Mucosa of rectum (tissue), 2 donors: ENCODE data around the gene RGS17.

ENCODE experiments used
- H3K27ac ChIP-seq, 2 donors: one replicate each; pipeline ENCODE4 v1.7.0; 2013; ENCODE audit warnings: inconsistent platforms in 2 of 2, low read depth in 2 of 2, low read length in 2 of 2
- H3K27me3 ChIP-seq, 2 donors: one replicate each; pipeline ENCODE4 v1.7.0; 2013; ENCODE audit warnings: low read length in 2 of 2; ENCODE audit not compliant: control insufficient read depth in 2 of 2, insufficient read depth in 2 of 2
- H3K36me3 ChIP-seq, 2 donors: one replicate each; pipeline ENCODE4 v1.7.0; 2013; ENCODE audit warnings: low read length in 2 of 2; ENCODE audit not compliant: control insufficient read depth in 2 of 2, insufficient read depth in 2 of 2
- H3K4me1 ChIP-seq, 2 donors: one replicate each; pipeline ENCODE4 v1.7.0; 2013; ENCODE audit warnings: low read length in 2 of 2, mild to moderate bottlenecking in 1 of 2; ENCODE audit not compliant: control insufficient read depth in 2 of 2, insufficient read depth in 2 of 2
- H3K4me3 ChIP-seq, 2 donors: one replicate each; pipeline ENCODE4 v1.7.0; 2013; ENCODE audit warnings: low read length in 2 of 2
- H3K9ac ChIP-seq, 2 donors: one replicate each; pipeline ENCODE4 v1.7.0; 2013; ENCODE audit warnings: low read length in 2 of 2, low read depth in 1 of 2, mild to moderate bottlenecking in 1 of 2
- H3K9me3 ChIP-seq, 2 donors: one replicate each; pipeline ENCODE4 v1.7.0; 2013; ENCODE audit warnings: low read length in 2 of 2; ENCODE audit not compliant: control insufficient read depth in 2 of 2
- donor health status: healthy.
- donor health status: Normal muscosa, but diverticular disease.

Gene RGS17

DNA sequence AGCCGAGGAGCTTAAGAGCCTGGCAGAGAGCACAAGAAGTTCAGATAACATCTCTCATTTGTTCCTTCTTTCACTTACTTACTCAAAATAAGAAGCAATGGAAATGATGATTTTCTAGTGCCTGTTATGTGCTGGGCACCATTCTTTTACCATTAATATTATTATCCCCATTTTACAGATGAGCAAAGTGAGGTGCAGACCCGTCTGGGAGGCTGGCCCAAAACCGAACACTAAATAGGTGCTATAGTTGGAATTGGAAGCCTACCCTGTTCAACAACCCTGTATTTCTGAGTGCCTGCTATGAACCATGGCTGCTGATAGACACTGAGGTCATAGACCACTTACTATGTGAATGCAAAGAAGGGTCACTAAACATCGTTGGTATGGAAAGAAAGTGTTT lies 103.6 kb downstream of the RGS17 start:
- no peak overlapping the region for H3K27ac ChIP-seq
- no peak overlapping the region for H3K4me3 ChIP-seq
- no peaks in the 10 kb centered on the region for H3K9me3 ChIP-seq
- H3K36me3 ChIP-seq: no peaks in the 10 kb centered on the region
- no peak overlapping the region for H3K9ac ChIP-seq
- H3K27me3 ChIP-seq: no peaks in the 10 kb centered on the region
- peaks cover 0 to 2% of the 10 kb centered on the region in 2 donors for H3K4me1 ChIP-seq

DNA sequence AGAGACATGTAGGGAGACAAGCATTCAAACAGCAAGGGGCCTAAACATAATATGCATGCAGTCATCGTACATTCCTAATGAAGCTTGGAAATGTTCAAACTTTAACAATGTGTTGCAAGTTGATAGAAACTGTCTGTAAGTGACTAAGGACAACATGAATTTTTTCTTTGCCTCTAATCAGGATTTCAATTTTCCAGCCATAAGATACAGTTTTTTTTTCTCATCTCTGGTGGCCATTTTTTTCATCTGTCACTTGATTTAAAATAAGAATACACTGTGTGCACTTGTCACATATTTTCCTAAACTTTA lies 106.4 kb downstream of the RGS17 start:
- Histone ChIP-seq H3K36me3 (no peaks in the 10 kb centered on the region), H3K27ac (no peak overlapping the region), H3K9me3 (no peaks in the 10 kb centered on the region), H3K27me3 (peaks cover 0 to 2% of the 10 kb centered on the region in 2 donors), H3K9ac (no peak overlapping the region), H3K4me1 (no peaks in the 10 kb centered on the region), H3K4me3 (no peak overlapping the region)

- H3K27me3 ChIP-seq: peaks cover 0 to 2% of the 10 kb centered on the region in 2 donors
- no peak overlapping the region for H3K27ac ChIP-seq
- H3K9me3 ChIP-seq: no peaks in the 10 kb centered on the region
- H3K4me1 ChIP-seq: no peaks in the 10 kb centered on the region
- no peaks in the 10 kb centered on the region for H3K36me3 ChIP-seq
- no peak overlapping the region for H3K4me3 ChIP-seq
- no peak overlapping the region for H3K9ac ChIP-seq
These were observed 106.9 kb downstream of the RGS17 start for GRCh38 chr6:153023977-153024708.

DNA sequence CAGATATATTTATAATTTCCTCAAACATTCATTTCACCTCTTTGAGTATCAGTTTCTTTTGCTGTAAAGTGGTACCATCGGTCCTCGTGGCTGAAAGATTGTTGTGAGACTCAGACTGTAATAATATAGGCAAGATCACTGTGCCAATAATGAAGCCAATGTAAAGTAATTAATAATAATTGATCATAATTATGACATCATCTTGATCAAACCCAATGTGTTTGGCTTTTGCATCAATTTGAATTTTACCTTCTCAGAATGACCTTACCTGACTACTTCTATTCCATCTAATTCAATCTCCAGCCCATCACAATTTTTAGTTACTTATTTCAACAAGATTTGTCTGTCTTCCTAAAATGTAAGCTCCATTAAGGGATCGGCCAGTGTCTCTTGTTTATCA lies 112.7 kb downstream of the RGS17 start:
- H3K27me3 ChIP-seq: peaks cover 0 to 2% of the 10 kb centered on the region in 2 donors
- H3K9me3 ChIP-seq: no peaks in the 10 kb centered on the region
- no peak overlapping the region for H3K4me3 ChIP-seq
- H3K4me1 ChIP-seq: no peaks in the 10 kb centered on the region
- H3K27ac ChIP-seq: no peak overlapping the region
- H3K9ac ChIP-seq: no peak overlapping the region
- H3K36me3 ChIP-seq: no peaks in the 10 kb centered on the region

DNA sequence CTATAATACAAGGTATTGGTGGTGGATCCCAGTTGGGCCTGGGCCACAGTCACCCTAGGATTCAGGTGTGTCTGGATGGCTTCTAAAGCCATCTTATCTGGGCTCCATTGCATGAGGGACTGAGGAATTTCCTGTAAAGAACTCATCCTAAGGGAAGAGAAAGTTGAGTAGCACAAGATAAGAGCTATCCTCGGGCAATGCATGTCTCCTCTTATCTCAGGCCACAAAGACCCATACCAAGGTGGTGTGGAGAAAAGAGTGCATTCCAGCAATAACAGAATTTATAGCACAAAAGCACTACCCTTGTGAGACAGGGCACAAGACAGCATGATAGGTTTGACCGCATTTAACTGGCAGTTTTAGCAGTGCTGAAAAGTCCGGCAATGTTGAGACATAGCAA lies 114.2 kb downstream of the RGS17 start:
- Histone ChIP-seq H3K36me3 (no peaks in the 10 kb centered on the region), H3K27me3 (peaks cover 0 to 2% of the 10 kb centered on the region in 2 donors), H3K4me3 (no peak overlapping the region), H3K9me3 (no peaks in the 10 kb centered on the region), H3K9ac (no peak overlapping the region), H3K4me1 (no peaks in the 10 kb centered on the region), H3K27ac (no peak overlapping the region)

- Histone ChIP-seq H3K4me1 (no peaks in the 10 kb centered on the region), H3K9me3 (no peaks in the 10 kb centered on the region), H3K27ac (no peak overlapping the region), H3K4me3 (no peak overlapping the region), H3K36me3 (no peaks in the 10 kb centered on the region), H3K9ac (no peak overlapping the region), H3K27me3 (no peaks in the 10 kb centered on the region)
These were observed 115.9 kb downstream of the RGS17 start for GRCh38 chr6:153015094-153015640.

DNA sequence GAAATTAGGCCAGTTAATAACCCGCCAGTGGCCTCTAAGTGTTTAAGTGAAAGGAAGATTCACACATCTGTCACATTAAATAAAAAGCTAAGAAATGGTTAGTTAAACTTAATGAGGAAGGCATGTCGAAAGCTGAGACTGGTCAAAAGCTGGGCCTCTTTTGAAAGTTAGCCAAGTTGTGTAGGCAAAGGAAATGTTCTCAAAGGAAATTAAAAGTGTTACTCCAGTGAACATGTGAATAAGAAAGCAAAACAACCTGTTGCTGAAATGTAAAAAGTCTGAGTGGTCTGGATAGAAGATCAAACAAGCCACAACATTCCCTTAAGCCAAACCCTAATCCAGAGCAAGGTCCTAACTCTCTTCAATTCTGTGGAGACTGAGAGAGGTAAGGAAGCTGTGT lies 117.6 kb downstream of the RGS17 start:
- no peak overlapping the region for H3K9ac ChIP-seq
- H3K27me3 ChIP-seq: no peaks in the 10 kb centered on the region
- no peak overlapping the region for H3K4me3 ChIP-seq
- no peaks in the 10 kb centered on the region for H3K9me3 ChIP-seq
- H3K36me3 ChIP-seq: no peaks in the 10 kb centered on the region
- no peak overlapping the region for H3K27ac ChIP-seq
- H3K4me1 ChIP-seq: no peaks in the 10 kb centered on the region

DNA sequence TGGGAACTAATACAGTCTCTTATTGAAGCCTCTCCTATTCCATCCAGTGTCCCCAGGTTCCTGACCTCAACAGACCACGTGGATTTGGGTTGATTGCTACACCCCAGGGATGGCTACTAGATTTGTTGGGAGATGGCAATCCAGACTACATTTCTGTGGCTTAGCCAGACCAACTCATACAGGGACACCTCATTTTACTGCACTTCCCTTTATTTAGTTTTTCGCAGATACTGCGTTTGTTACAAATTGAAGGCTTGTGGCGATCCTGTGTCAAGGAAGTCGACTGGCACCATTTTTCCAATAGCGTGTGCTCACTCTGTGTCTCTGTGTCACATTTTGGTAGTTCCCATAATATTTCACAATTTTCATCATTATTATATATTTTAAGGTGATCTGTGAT lies 118.2 kb downstream of the RGS17 start:
- Histone ChIP-seq H3K4me3 (no peak overlapping the region), H3K36me3 (no peaks in the 10 kb centered on the region), H3K9me3 (no peaks in the 10 kb centered on the region), H3K27ac (no peak overlapping the region), H3K9ac (no peak overlapping the region), H3K4me1 (no peaks in the 10 kb centered on the region), H3K27me3 (no peaks in the 10 kb centered on the region)

DNA sequence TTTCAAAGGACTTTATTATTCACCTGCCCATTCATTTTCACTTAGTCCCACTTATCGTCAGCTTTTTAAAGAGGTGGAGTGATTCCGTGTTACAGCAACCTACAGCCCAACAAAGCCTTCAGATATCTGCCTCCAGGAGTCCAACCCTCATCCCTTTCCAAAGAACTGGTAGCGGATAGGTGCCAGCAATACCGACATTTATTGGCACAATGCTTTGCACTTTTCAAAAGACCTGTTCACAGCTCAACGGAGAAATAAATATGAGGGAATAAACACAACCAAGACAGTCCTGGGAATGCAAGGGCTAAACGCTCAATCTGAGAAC lies 127.8 kb downstream of the RGS17 start:
- Histone ChIP-seq H3K9me3 (no peaks in the 10 kb centered on the region), H3K9ac (peak overlapping the region; percentile 61 to 92), H3K27ac (peak overlapping the region; percentile 70 to 79), H3K4me3 (peak overlapping the region; percentile 73 to 98), H3K36me3 (no peaks in the 10 kb centered on the region), H3K4me1 (peaks cover 11 to 12% of the 10 kb centered on the region in 2 donors), H3K27me3 (no peaks in the 10 kb centered on the region)

- Histone ChIP-seq H3K9me3 (no peaks in the 10 kb centered on the region), H3K4me3 (peak within 1 kb of the TSS; percentile 73 to 98), H3K27me3 (no peaks in the 10 kb centered on the region), H3K4me1 (peaks cover 11 to 12% of the 10 kb centered on the region in 2 donors), H3K9ac (peak within 1 kb of the TSS; percentile 61 to 92), H3K27ac (peak within 1 kb of the TSS; percentile 70 to 79), H3K36me3 (peaks cover 0 to under 1% of the 10 kb centered on the region in 2 donors)
These were observed 128.3 kb downstream of the RGS17 start, which contains the start of gene MTRF1L for GRCh38 chr6:153002613-153003365. TSS of gene MTRF1L (minus strand) at chr6:153002709. CDS start at chr6:153002685, 24 bp downstream.
